DMS153 (cell line): Measurements from ENCODE around the gene SPATA32.

Source experiments
- DNase-seq: peaks from one replicate; lab custom pipeline; 2025; lab: John Stamatoyannopoulos, UW

Gene SPATA32

GRCh38 chr17:45293413-45294211 is 31.7 kb upstream of the SPATA32 start:
- no peak for DNase-seq

- DNase-seq = no peak
Measured at GRCh38 chr17:45292696-45293412, 31.0 kb upstream of the SPATA32 start.

GRCh38 chr17:45291171-45291805 is 29.4 kb upstream of the SPATA32 start:
- DNase-seq = no peak

GRCh38 chr17:45290269-45290765 is 28.4 kb upstream of the SPATA32 start:
- no peak for DNase-seq

- no peak for DNase-seq
Measured at GRCh38 chr17:45289301-45290268, 27.7 kb upstream of the SPATA32 start.

- DNase-seq = no peak
Measured at GRCh38 chr17:45288825-45289224, 26.9 kb upstream of the SPATA32 start.

GRCh38 chr17:45287526-45288500 is 25.9 kb upstream of the SPATA32 start:
- DNase-seq = no peak

GRCh38 chr17:45286286-45286685 is 24.4 kb upstream of the SPATA32 start:
- DNase-seq = no peak

- no peak for DNase-seq
Measured at GRCh38 chr17:45284176-45285140, 22.6 kb upstream of the SPATA32 start.

GRCh38 chr17:45283711-45284110 is 21.8 kb upstream of the SPATA32 start:
- DNase-seq = no peak

- no peak for DNase-seq
Measured at GRCh38 chr17:45282683-45283644, 21.1 kb upstream of the SPATA32 start.

- no peak for DNase-seq
Measured at GRCh38 chr17:45279898-45280297, 18.0 kb upstream of the SPATA32 start.

GRCh38 chr17:45277992-45278391 is 16.1 kb upstream of the SPATA32 start:
- no peak for DNase-seq

GRCh38 chr17:45277216-45277849 is 15.4 kb upstream of the SPATA32 start:
- peak; percentile 58 for DNase-seq

- DNase-seq = no peak
Measured at GRCh38 chr17:45276031-45276430, 14.1 kb upstream of the SPATA32 start.

- DNase-seq = no peak
Measured at GRCh38 chr17:45274033-45274432, 12.1 kb upstream of the SPATA32 start.

- no peak for DNase-seq
Measured at GRCh38 chr17:45273551-45273957, 11.7 kb upstream of the SPATA32 start.
